T-cell (primary cell): ENCODE measurements around the gene PLEKHH1. TPM values are rescaled to one million over a fixed set of nuclear protein-coding genes. Genes with fewer than 3 reads are reported as not detected.

ENCODE experiments used
- ATAC-seq, 4 experiments: fragments of 200-7000 bp in 3 of 4; fragments of 150-1000 bp in 1 of 4; cut with Tn5 transposase; replicated peaks in 1 of 4; 1 replicate in 3 of 4; 2 replicates in 1 of 4; pipeline ENCODE4 v1.10.0; 2021; ENCODE audit warnings: moderate library complexity in 3 of 4, mild to moderate bottlenecking in 2 of 4, moderate number of reproducible peaks in 1 of 4
- CTCF ChIA-PET, 2 donors: fragments of 300-600 bp; sonication (Branson Sonifier 250); formaldehyde crosslinking; loops; one replicate each; lab custom pipeline; 2022; ENCODE audit warnings: antibody characterized with exemption in 2 of 2; lab: Charles Lee
- POLR2A ChIA-PET, 2 donors: fragments of 300-600 bp; sonication (Branson Sonifier 250); formaldehyde crosslinking; loops; one replicate each; lab custom pipeline; 2022; ENCODE audit warnings: antibody characterized with exemption in 2 of 2; lab: Charles Lee
- DNase-seq, 35 experiments: peaks; one replicate each; pipeline versions ENCODE4 v3.0.0 to v3.0.0-alpha.2; 2013 to 2023
- H3K27ac ChIP-seq: one replicate; pipeline ENCODE4 v1.5.1; 2013; ENCODE audit warnings: low read length
- H3K27me3 ChIP-seq, 2 experiments: replicated peaks in 1 of 2; 1 replicate in 1 of 2; 2 replicates in 1 of 2; pipeline versions ENCODE4 v1.6.1 to v1.7.0; 2013; ENCODE audit warnings: low read length in 1 of 2, mixed read lengths in 1 of 2; ENCODE audit not compliant: control insufficient read depth in 2 of 2, insufficient read depth in 2 of 2; ENCODE audit errors: extremely low read depth in 1 of 2
- H3K36me3 ChIP-seq, 2 donors: 1 replicate in 1 of 2; 2 replicates in 1 of 2; pipeline versions ENCODE4 v1.6.1 to v1.7.0; 2013; ENCODE audit warnings: low read length in 1 of 2; ENCODE audit not compliant: control insufficient read depth in 2 of 2, insufficient read depth in 1 of 2; ENCODE audit errors: extremely low read depth in 1 of 2
- H3K4me1 ChIP-seq, 2 experiments: 1 replicate in 1 of 2; 2 replicates in 1 of 2; pipeline versions ENCODE4 v1.6.1 to v1.7.0; 2013; ENCODE audit warnings: low read length in 2 of 2, mixed read lengths in 1 of 2; ENCODE audit not compliant: insufficient read depth in 2 of 2, control insufficient read depth in 1 of 2; ENCODE audit errors: extremely low read depth in 1 of 2
- H3K4me3 ChIP-seq, 2 donors: 1 replicate in 1 of 2; 2 replicates in 1 of 2; pipeline versions ENCODE4 v1.5.1 to v1.7.0; 2013; ENCODE audit warnings: mild to moderate bottlenecking in 2 of 2, low read length in 1 of 2, moderate library complexity in 1 of 2; ENCODE audit not compliant: control insufficient read depth in 1 of 2; ENCODE audit errors: extremely low read depth in 1 of 2
- H3K9me3 ChIP-seq: 2 replicates; pipeline ENCODE4 v1.7.0; 2013
- H3K27ac Mint-ChIP-seq, 2 donors: one replicate each; pipeline ENCODE4 v1.8.0; 2020 to 2021; ENCODE audit warnings: mild to moderate bottlenecking in 2 of 2, mixed read lengths in 2 of 2
- H3K27me3 Mint-ChIP-seq, 2 donors: one replicate each; pipeline ENCODE4 v1.8.0; 2021 to 2022; ENCODE audit warnings: mixed read lengths in 2 of 2
- H3K36me3 Mint-ChIP-seq: one replicate; pipeline ENCODE4 v1.8.0; 2021; ENCODE audit warnings: mixed read lengths
- H3K4me1 Mint-ChIP-seq, 3 donors: one replicate each; pipeline ENCODE4 v1.8.0; 2020 to 2022; ENCODE audit warnings: mixed read lengths in 3 of 3, mild to moderate bottlenecking in 1 of 3
- H3K4me3 Mint-ChIP-seq, 3 donors: one replicate each; pipeline ENCODE4 v1.8.0; 2020 to 2022; ENCODE audit warnings: mild to moderate bottlenecking in 3 of 3, mixed read lengths in 3 of 3, moderate library complexity in 3 of 3
- H3K9me3 Mint-ChIP-seq, 3 donors: one replicate each; pipeline ENCODE4 v1.8.0; 2020 to 2022; ENCODE audit warnings: mixed read lengths in 3 of 3
- WGBS: methylation state at CpG from one replicate; pipeline ENCODE4 v1.1.5; 2013; ENCODE audit warnings: missing lambda C conversion rate; ENCODE audit not compliant: insufficient coverage; 5-methylcytosine and 5-hydroxymethylcytosine counted together
- total RNA-seq, 35 experiments: library from RNA in 6 of 35; stranded (reverse) in 6 of 35; fragments of 120-200 nt in 1 of 35; gene quantifications; one replicate each; pipeline versions ENCODE4 v1.2.1 to v1.2.4 and lab custom pipeline; 2013 to 2026

PLEKHH1 gene
- total RNA-seq, 5 donors from 2014 or later (not counting 1 experiment from before 2014, with no cell fraction given), result 0.20 to 1.0 (median 0.58) TPM

DNA sequence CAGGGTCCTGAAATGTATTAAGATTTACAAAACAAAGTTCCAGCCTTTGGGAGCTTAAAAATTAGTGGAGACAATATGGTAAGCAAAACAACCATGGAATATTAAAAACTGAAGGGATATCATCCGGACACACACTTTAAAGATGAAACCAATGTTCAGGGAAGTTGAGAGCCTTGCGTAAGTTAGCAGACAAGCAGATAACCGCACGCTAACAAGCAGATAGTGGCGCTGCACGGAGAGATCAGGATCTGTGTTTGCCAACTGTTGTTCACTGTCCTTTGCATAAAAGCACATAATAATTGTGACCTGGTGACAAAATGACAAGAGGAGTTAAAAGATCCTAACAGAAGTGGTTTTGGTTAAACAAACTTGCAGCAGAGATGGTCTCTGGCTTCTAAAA, 30.2 kb upstream of the PLEKHH1 start:
- DNase-seq (no peak), ATAC-seq (no peak)
- Histone ChIP-seq H3K27ac (no peak overlapping the region), H3K4me1 (peaks cover 0 to 5% of the 10 kb centered on the region in 2 experiments), H3K9me3 (no peaks in the 10 kb centered on the region), H3K36me3 (no peaks in the 10 kb centered on the region), H3K27me3 (no peaks in the 10 kb centered on the region), H3K4me3 (no peak overlapping the region)
- Mint-ChIP-seq H3K27me3 (no peaks in the 10 kb centered on the region), H3K4me1 (peaks cover 5 to 7% (median 6%) of the 10 kb centered on the region in 3 donors), H3K36me3 (peaks cover 16% of the 10 kb centered on the region), H3K27ac (no peak overlapping the region), H3K9me3 (no peaks in the 10 kb centered on the region), H3K4me3 (no peak overlapping the region)
- CTCF ChIA-PET, result no interaction called here
- POLR2A ChIA-PET, result no interaction called here
- WGBS, result 78% methylated on average over 6 of the region's 6 CpGs

DNA sequence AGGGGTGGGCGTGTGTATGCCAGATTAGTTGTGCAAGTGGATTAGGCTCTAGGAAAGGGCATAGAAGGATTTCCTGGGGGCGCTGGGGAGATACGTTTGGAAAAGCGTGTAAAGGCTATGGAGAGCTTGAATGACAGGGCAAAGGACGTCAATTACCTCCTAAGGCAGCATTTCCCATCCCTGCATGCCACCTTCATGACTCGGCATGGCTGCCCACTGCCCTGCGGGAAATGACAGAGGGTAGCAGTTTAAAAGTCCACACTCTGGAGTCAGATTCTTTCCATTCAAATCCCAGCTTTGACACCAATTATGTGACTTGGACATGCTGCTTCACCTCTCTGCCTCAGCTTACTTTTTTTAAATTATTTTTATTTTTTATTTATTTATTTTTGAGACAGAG, 29.8 kb upstream of the PLEKHH1 start:
- Histone ChIP-seq H3K4me1 (peaks cover 0 to 1% of the 10 kb centered on the region in 2 experiments), H3K9me3 (no peaks in the 10 kb centered on the region), H3K27me3 (no peaks in the 10 kb centered on the region), H3K36me3 (no peaks in the 10 kb centered on the region), H3K27ac (no peak overlapping the region), H3K4me3 (no peak overlapping the region)
- H3K27ac Mint-ChIP-seq, result no peak overlapping the region
- peaks cover 16% of the 10 kb centered on the region for H3K36me3 Mint-ChIP-seq
- ChIA-PET POLR2A (no interaction called here), CTCF (no interaction called here)
- H3K4me3 Mint-ChIP-seq, result no peak overlapping the region
- no peaks in the 10 kb centered on the region for H3K9me3 Mint-ChIP-seq
- WGBS, result 93% methylated on average over 6 of the region's 7 CpGs
- ATAC-seq (no peak), DNase-seq (no peak)
- peaks cover under 1 to 3% (median 1%) of the 10 kb centered on the region in 3 donors for H3K4me1 Mint-ChIP-seq
- no peaks in the 10 kb centered on the region for H3K27me3 Mint-ChIP-seq

DNA sequence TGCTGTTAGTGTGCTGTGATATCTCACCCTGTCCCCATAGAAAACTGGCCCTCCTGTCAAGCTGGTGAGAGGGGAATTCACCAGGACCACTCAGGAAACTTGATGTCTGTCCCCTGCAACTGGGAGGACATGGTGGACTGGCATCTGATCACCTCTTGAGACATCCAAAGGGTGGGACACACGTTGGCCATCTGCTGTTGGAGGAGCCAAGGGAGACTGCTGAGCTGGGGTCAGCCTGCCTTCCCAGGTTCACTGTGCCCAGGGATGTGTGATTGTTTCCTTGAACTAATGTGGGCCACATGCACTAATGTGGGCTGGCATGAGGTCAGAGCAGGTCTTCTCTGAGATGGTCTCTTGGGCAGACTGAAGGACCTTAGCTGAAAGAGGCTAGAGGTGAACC, 27.8 kb upstream of the PLEKHH1 start:
- no peaks in the 10 kb centered on the region for H3K36me3 ChIP-seq
- no peak overlapping the region for H3K4me3 ChIP-seq
- CTCF ChIA-PET, result no interaction called here
- no peak for DNase-seq
- WGBS, result 67% methylated on average over 1 of the region's 1 CpG
- no peak overlapping the region for H3K27ac Mint-ChIP-seq
- no peak for ATAC-seq
- H3K36me3 Mint-ChIP-seq, result peaks cover 11% of the 10 kb centered on the region
- H3K4me3 Mint-ChIP-seq, result no peak overlapping the region
- no peaks in the 10 kb centered on the region for H3K4me1 ChIP-seq
- H3K27me3 Mint-ChIP-seq, result no peaks in the 10 kb centered on the region
- H3K4me1 Mint-ChIP-seq, result no peaks in the 10 kb centered on the region
- no peaks in the 10 kb centered on the region for H3K9me3 Mint-ChIP-seq
- H3K27me3 ChIP-seq, result no peaks in the 10 kb centered on the region
- POLR2A ChIA-PET, result no interaction called here
- no peaks in the 10 kb centered on the region for H3K9me3 ChIP-seq
- H3K27ac ChIP-seq, result no peak overlapping the region

DNA sequence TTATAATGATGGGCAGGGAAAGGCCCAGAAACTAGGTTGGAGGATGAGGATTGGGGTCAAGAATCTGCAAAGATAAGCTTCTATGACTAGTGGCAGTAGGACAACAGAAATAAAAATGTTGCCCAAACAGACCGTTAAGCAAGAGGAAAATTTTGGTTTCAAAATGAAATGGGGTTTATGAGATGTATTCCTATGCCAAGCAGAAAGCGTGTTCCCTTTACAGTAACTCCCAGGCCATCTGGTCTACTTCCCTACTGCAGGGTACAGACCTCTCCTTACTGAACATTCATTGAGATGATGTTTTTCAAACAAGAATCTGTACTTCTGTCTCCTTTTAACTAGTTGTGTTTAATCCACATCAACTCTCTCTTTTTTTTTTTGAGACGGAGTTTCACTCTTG, 24.1 kb upstream of the PLEKHH1 start:
- no peaks in the 10 kb centered on the region for H3K9me3 Mint-ChIP-seq
- H3K27ac ChIP-seq, result no peak overlapping the region
- H3K27me3 Mint-ChIP-seq, result no peaks in the 10 kb centered on the region
- H3K36me3 Mint-ChIP-seq, result peaks cover 11% of the 10 kb centered on the region
- no CpG with 5 or more reads among the region's 3 CpGs for WGBS
- H3K4me1 ChIP-seq, result peaks cover 0 to 7% of the 10 kb centered on the region in 2 experiments
- H3K4me1 Mint-ChIP-seq, result peaks cover 0 to 18% (median 13%) of the 10 kb centered on the region in 3 donors
- H3K36me3 ChIP-seq, result no peaks in the 10 kb centered on the region
- ATAC-seq, result no peak
- POLR2A ChIA-PET, result no interaction called here
- H3K9me3 ChIP-seq, result no peaks in the 10 kb centered on the region
- no peaks in the 10 kb centered on the region for H3K27me3 ChIP-seq
- CTCF ChIA-PET, result interaction anchor here (0.6 to 1.2 kb wide), 3 partner anchors 9 to 82 kb away, joined by 3 read pairs; no protein-coding TSS in a partner anchor
- H3K4me3 Mint-ChIP-seq, result no peak overlapping the region
- no peak overlapping the region for H3K27ac Mint-ChIP-seq
- no peak overlapping the region for H3K4me3 ChIP-seq
- DNase-seq, result no peak

DNA sequence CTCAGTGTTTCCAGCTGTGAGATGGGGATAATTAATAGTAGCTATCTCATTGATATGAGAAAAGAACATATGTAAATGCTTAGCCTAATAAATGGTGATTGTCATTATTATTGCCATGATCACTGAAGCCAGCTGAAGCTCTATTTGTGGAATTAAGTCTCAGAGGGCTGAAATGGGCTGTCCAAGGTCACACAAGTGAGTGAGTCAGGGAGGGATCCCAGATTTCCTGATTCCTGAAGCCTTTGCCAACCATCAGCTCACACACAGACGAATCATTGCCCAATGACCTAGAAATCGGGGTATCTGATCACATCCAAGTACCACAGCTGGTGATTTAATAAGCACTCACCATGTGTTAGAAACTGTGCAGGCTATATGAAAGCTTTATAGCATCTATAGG, 23.0 kb upstream of the PLEKHH1 start:
- POLR2A ChIA-PET, result no interaction called here
- ATAC-seq, result no peak

DNA sequence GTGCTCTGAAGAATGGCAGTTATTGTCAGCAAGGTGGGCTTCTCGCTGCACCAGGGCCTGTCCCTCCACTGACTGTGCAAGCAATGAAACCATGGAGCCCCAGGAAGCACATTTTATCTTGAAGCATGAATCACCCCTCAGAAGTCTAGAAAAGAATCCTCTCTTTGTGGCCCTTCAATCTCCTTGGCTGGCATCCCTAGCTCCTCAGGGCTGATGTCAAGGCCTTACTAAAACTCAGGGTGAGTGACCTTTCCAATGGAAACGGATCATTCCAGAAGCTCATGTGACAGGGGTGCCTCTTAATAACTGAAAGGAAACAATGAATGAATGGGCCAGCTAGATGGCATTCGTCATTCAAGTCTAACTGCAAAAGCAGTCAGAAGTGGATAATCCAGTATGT, 22.3 kb upstream of the PLEKHH1 start:
- CTCF ChIA-PET, result no interaction called here
- Histone ChIP-seq H3K27me3 (no peaks in the 10 kb centered on the region), H3K36me3 (no peaks in the 10 kb centered on the region), H3K27ac (no peak overlapping the region), H3K4me1 (peaks cover 2 to 20% of the 10 kb centered on the region in 2 experiments), H3K4me3 (no peak overlapping the region), H3K9me3 (no peaks in the 10 kb centered on the region)
- peaks cover 0 to 27% (median 22%) of the 10 kb centered on the region in 3 donors for H3K4me1 Mint-ChIP-seq
- H3K36me3 Mint-ChIP-seq, result peaks cover 4% of the 10 kb centered on the region
- H3K4me3 Mint-ChIP-seq, result no peak overlapping the region
- POLR2A ChIA-PET, result no interaction called here
- H3K9me3 Mint-ChIP-seq, result no peaks in the 10 kb centered on the region
- DNase-seq (no peak), ATAC-seq (no peak)
- no peaks in the 10 kb centered on the region for H3K27me3 Mint-ChIP-seq
- H3K27ac Mint-ChIP-seq, result peak overlapping the region in 1 of 2 donors; percentile 68
- 83% methylated on average over 3 of the region's 3 CpGs for WGBS

More for the DNA sequence above, 23.0 kb upstream of the PLEKHH1 start:
- no peak for DNase-seq
- no peaks in the 10 kb centered on the region for H3K9me3 ChIP-seq
- no peak overlapping the region for H3K4me3 ChIP-seq
- H3K4me3 Mint-ChIP-seq, result no peak overlapping the region
- no peak overlapping the region for H3K27ac ChIP-seq
- CTCF ChIA-PET, result interaction anchor here in 1 of 2 donors (1.2 kb wide), 1 partner anchor 21 kb away, joined by 3 read pairs; no protein-coding TSS in a partner anchor
- no CpG with 5 or more reads among the region's 2 CpGs for WGBS
- peak overlapping the region in 1 of 2 donors; percentile 68 for H3K27ac Mint-ChIP-seq
- H3K27me3 ChIP-seq, result no peaks in the 10 kb centered on the region
- no peaks in the 10 kb centered on the region for H3K9me3 Mint-ChIP-seq
- H3K27me3 Mint-ChIP-seq, result no peaks in the 10 kb centered on the region
- peaks cover 2 to 15% of the 10 kb centered on the region in 2 experiments for H3K4me1 ChIP-seq
- no peaks in the 10 kb centered on the region for H3K36me3 ChIP-seq
- peaks cover 0 to 23% (median 19%) of the 10 kb centered on the region in 3 donors for H3K4me1 Mint-ChIP-seq
- H3K36me3 Mint-ChIP-seq, result peaks cover 8% of the 10 kb centered on the region
